Measurements from ENCODE around the gene RAD51B.

DNA sequence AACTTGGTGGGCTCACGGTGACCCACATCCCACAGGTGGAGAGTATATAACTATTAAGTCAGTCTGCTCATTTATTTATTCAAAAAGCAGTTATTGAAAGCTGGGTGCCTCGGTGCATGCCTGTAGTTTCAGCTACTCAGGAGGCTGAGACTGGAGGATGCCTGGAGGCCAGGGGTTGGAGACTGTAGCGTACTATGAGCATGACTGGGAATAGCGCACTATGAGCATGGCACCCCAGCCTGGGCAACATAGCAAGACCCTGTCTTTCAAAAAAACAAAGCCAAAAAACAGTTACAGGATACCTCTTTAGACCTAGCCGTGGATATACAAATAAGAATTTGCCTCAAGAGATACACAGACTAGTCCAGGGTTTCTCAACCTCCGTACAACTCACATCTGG is 833.5 kb downstream of the RAD51B start:
- TF ChIP-seq, protein P1, sequence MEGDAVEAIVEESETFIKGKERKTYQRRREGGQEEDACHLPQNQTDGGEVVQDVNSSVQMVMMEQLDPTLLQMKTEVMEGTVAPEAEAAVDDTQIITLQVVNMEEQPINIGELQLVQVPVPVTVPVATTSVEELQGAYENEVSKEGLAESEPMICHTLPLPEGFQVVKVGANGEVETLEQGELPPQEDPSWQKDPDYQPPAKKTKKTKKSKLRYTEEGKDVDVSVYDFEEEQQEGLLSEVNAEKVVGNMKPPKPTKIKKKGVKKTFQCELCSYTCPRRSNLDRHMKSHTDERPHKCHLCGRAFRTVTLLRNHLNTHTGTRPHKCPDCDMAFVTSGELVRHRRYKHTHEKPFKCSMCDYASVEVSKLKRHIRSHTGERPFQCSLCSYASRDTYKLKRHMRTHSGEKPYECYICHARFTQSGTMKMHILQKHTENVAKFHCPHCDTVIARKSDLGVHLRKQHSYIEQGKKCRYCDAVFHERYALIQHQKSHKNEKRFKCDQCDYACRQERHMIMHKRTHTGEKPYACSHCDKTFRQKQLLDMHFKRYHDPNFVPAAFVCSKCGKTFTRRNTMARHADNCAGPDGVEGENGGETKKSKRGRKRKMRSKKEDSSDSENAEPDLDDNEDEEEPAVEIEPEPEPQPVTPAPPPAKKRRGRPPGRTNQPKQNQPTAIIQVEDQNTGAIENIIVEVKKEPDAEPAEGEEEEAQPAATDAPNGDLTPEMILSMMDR (conservative IDR thresholded peaks at IDR 0.05; ENCODE audit: low read depth, low read length): no peak
- TF ChIP-seq EZH2 (IDR thresholded peaks at IDR 0.05; ENCODE audit: borderline replicate concordance, low read depth, low read length, poor library complexity, severe bottlenecking): no peak

Data from A673 (cell line).